ENCODE data around the gene RABGEF1. TPM values are rescaled to one million over a fixed set of nuclear protein-coding genes. Genes with fewer than 3 reads are reported as not detected.
A peak's percentile ranks its signal among the peaks of the same experiment; 100 is the strongest.
"Not testable (repeated sequence)": the region's sequence is repeated elsewhere in the genome, so short reads cannot be mapped to it uniquely, and the experiment has no call there.

The RABGEF1 gene
- total RNA-seq, 2 experiments from 2014 or later = 18.2 to 25.5 TPM

GRCh38 chr7:66845379-66846095, 105.0 kb downstream of the RABGEF1 start:
- H3K27ac ChIP-seq (ENCODE audit: low read depth, low read length, poor library complexity, severe bottlenecking) = peak overlapping the region; percentile 42
- peak overlapping the region; percentile 88 for H3K4me3 ChIP-seq (ENCODE audit: low read depth, low read length, poor library complexity, severe bottlenecking)
- ChIA-PET POLR2A (interaction anchor here (0.6 to 2.2 kb wide), 5 partner anchors 13 to 352 kb away, joined by 3 to 11 read pairs (median 5); partner anchors contain the start of genes SBDS and TYW1), CTCF (ENCODE audit: unreplicated experiment) (no interaction called here)
- peak; percentile 5 for DNase-seq (ENCODE audit: low spot score)
- H3K36me3 ChIP-seq (ENCODE audit: insufficient read depth, low read length) = no peaks in the 10 kb centered on the region
- H2AFZ ChIP-seq (ENCODE audit: low read length) = peak overlapping the region; percentile 58; the same call in 1 of the 2 replicates
- H4K20me1 ChIP-seq (ENCODE audit: insufficient read depth, low read length) = no peaks in the 10 kb centered on the region
- BruUV-seq (replicated peaks) = TSS peak; percentile 95
- no peaks in the 10 kb centered on the region for H3K9me2 ChIP-seq (ENCODE audit: insufficient read depth, low read length)
- no peak for TF ChIP-seq CTCF (conservative IDR thresholded peaks at IDR 0.05; ENCODE audit: low read length)
- no peak for TF ChIP-seq EZH2phosphoT487 (IDR thresholded peaks at IDR 0.05; ENCODE audit: borderline replicate concordance, low read depth, low read length)
- peak overlapping the region; percentile 83 for H3K4me2 ChIP-seq (ENCODE audit: low read length)
- H3K9me3 ChIP-seq (ENCODE audit: low read length) = no peaks in the 10 kb centered on the region
- peaks cover 8% of the 10 kb centered on the region; the same call in 1 of the 2 replicates for H3K79me2 ChIP-seq (ENCODE audit: insufficient read depth, low read depth, low read length)
- intact Hi-C loops (cut with micrococcal nuclease; ENCODE audit: unreplicated experiment) = loop anchor here (1.0 to 5.0 kb wide), 2 partner anchors 77 to 150 kb away; partner anchors contain the start of genes SBDS and TMEM248
- peaks cover 17% of the 10 kb centered on the region for H3K4me1 ChIP-seq (ENCODE audit: insufficient read depth, low read length, poor library complexity, severe bottlenecking)

- Histone ChIP-seq H3K4me2 (ENCODE audit: low read length) (peak overlapping the region; percentile 83), H3K4me3 (ENCODE audit: low read depth, low read length, poor library complexity, severe bottlenecking) (peak overlapping the region; percentile 88), H3K4me1 (ENCODE audit: insufficient read depth, low read length, poor library complexity, severe bottlenecking) (peaks cover 17% of the 10 kb centered on the region)
- DNase-seq (ENCODE audit: low spot score); CTCF ChIA-PET (ENCODE audit: unreplicated experiment); H3K9me2 ChIP-seq (ENCODE audit: insufficient read depth, low read length); H3K9me3 ChIP-seq (ENCODE audit: low read length); H3K27ac ChIP-seq (ENCODE audit: low read depth, low read length, poor library complexity, severe bottlenecking); H4K20me1 ChIP-seq (ENCODE audit: insufficient read depth, low read length); BruUV-seq (replicated peaks); H3K36me3 ChIP-seq (ENCODE audit: insufficient read depth, low read length); H2AFZ ChIP-seq (ENCODE audit: low read length); H3K79me2 ChIP-seq (ENCODE audit: insufficient read depth, low read depth, low read length): not testable (repeated sequence)
- intact Hi-C loops (cut with micrococcal nuclease; ENCODE audit: unreplicated experiment) = loop anchor here (5.0 kb wide), 1 partner anchor 76 kb away; the partner anchor contains the start of gene TMEM248
- POLR2A ChIA-PET = interaction anchor here (0.6 kb wide), 1 partner anchor 984 kb away, joined by 3 read pairs; no protein-coding TSS in a partner anchor
Observed at GRCh38 chr7:66846096-66846445, 105.5 kb downstream of the RABGEF1 start.

GRCh38 chr7:66847523-66847855, 107.0 kb downstream of the RABGEF1 start:
- peaks cover 17% of the 10 kb centered on the region for H3K4me1 ChIP-seq (ENCODE audit: insufficient read depth, low read length, poor library complexity, severe bottlenecking)
- POLR2A ChIA-PET; H3K9me3 ChIP-seq (ENCODE audit: low read length); H4K20me1 ChIP-seq (ENCODE audit: insufficient read depth, low read length); DNase-seq (ENCODE audit: low spot score); H3K79me2 ChIP-seq (ENCODE audit: insufficient read depth, low read depth, low read length); H3K4me2 ChIP-seq (ENCODE audit: low read length); H3K27ac ChIP-seq (ENCODE audit: low read depth, low read length, poor library complexity, severe bottlenecking); H3K36me3 ChIP-seq (ENCODE audit: insufficient read depth, low read length); BruUV-seq (replicated peaks); H2AFZ ChIP-seq (ENCODE audit: low read length); CTCF ChIA-PET (ENCODE audit: unreplicated experiment); H3K4me3 ChIP-seq (ENCODE audit: low read depth, low read length, poor library complexity, severe bottlenecking); H3K9me2 ChIP-seq (ENCODE audit: insufficient read depth, low read length): not testable (repeated sequence)
- intact Hi-C loops (cut with micrococcal nuclease; ENCODE audit: unreplicated experiment) = loop anchor here (5.0 kb wide), 1 partner anchor 75 kb away; the partner anchor contains the start of gene TMEM248

Measured in OCI-LY7 (cell line).